NCI-H82 (cell line): ENCODE measurements around the gene PFN1.
A peak's percentile ranks its signal among the peaks of the same experiment; 100 is the strongest.

ENCODE experiments used
- DNase-seq: peaks from one replicate; lab custom pipeline; 2025; lab: John Stamatoyannopoulos, UW

The PFN1 gene

GRCh38 chr17:4948166-4948930 lies at the start of gene PFN1:
Gene PFN1, minus strand, starts transcription at chr17:4948530. Its CDS starts 136 bp downstream, at chr17:4948394.
- peak; percentile 94 for DNase-seq

- peak; percentile 96 for DNase-seq
Observed at GRCh38 chr17:4997302-4998026, 49.1 kb upstream of the PFN1 start, which contains the start of the genes INCA1 and KIF1C. Gene INCA1, minus strand, starts transcription at chr17:4997522. Its CDS starts 3,085 bp downstream, at chr17:4994437. Gene KIF1C, plus strand, starts transcription at chr17:4997950. Its CDS starts 2,297 bp downstream, at chr17:5000247.

DNA sequence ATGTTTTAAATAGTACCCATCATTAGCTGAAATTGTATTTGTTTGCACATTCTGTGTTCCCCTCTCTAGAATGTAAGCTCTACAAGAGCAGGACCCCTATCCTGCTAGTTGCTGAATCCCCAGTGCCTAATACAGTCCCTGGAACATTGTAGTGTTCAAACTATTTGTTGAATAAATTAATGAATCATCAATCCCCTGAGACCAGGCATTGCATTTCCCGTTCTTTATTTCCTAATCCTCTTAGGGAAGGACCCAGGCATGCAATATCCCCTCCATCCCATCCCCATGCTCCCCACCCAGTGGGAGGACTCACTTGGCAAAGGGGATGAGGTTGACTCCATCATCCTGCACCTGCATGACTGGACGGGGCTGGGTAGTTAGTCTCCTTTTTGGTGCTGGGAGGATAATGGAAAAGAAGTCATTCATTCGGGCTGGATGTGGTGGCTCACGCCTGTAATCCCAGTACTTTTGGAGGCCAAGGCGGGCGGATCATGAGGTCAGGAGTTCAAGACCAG lies 45.8 kb upstream of the PFN1 start:
- peak; percentile 49 for DNase-seq

DNA sequence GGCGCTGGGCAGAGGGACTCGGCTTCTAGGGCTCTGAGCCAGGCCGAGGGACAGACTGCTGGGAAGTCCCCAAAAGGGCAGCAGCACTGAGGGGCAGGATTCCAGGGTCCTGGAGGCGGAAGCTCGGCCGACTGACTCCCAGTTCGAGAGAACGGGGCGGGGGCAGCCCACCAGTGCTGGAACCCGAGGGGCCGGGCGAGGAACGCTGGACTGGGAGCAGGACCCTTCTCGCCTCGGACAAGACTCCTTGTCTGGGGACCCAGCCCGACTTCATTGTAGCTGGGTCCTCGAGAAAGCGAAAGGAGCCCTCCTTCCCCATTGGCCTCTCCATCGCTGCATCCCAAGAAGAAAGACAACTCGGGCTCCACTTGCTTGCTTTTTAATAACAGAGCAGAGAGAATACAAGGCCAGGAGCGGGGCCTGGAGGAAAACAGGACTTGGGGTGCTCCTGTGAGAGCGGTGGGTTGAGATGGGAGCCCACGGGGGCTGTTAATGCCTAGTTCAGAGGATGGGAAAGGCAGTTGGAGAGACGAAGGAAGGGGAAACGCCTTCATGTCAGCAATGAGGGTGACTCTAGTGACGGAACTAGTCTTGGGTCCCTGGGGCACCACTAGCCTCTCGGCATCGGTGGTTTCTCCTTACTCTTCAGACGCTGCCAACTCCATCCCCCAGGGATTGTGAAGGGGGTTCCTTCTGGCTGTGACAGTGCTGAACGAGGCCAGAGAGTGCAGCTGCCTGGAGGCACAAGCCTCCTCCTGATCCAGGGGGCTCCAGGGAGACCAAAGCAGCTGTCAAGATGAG lies 39.6 kb upstream of the PFN1 start:
- DNase-seq, result peak; percentile 55

- peak; percentile 96 for DNase-seq
Observed at GRCh38 chr17:4986951-4987766, 38.8 kb upstream of the PFN1 start, which contains the start of gene CAMTA2. Gene CAMTA2, minus strand, starts transcription at chr17:4987675. Its CDS starts 1,453 bp downstream, at chr17:4986222.

DNA sequence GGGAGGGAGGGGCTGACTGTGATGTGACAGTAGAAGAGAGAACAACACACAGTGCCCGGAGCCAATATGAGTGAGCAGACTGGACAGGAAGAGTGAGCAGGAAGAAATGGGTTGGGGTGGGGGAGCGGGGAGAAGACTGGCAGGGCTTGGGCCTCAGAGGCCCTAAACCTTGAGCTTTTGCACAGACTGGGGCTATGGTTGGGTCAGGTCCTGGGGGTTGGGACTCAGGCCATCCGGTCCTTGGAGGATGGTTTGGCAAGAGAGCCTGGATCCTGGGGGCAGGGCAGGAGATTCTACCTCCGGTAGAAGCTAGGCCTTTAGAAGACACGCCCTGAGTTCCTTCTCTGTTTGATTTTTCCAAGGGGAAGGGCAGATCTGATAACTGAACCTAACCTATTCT lies 38.1 kb upstream of the PFN1 start:
- DNase-seq, result no peak

- DNase-seq, result no peak
Observed at GRCh38 chr17:4982305-4982704, 34.0 kb upstream of the PFN1 start.

DNA sequence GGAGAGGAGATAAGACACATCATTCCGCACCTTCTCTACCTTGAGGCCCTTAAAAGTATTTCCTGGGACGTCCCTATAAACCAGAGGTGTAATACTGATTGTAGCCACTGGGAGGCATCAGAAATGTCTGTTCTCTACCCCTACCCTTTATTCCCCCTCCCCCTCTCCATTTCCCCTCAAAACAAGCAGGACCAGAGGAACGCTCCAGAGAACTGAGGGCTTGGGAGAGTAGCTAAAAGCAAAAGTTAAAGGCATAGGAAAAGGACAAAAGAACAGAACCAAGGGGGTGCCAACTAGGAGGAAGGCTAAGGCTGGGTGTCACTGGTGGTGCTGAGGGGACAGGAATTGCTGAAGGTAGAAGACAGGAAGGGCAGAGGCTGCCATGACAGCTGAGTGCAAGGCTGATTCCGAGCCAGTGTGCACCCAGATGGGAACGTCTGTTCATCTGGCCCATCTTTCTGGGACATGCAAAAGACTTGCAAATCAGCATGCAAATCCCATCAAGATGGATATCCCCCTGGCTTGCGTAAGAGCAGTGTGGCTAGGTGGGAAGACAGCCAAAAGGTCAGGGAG lies 32.4 kb upstream of the PFN1 start:
- peak; percentile 89 for DNase-seq

GRCh38 chr17:4978726-4979125 lies 30.4 kb upstream of the PFN1 start:
- DNase-seq, result no peak

- no peak for DNase-seq
Observed at GRCh38 chr17:4974115-4974670, 25.9 kb upstream of the PFN1 start.

GRCh38 chr17:4973256-4974114 lies 25.2 kb upstream of the PFN1 start:
- no peak for DNase-seq

DNA sequence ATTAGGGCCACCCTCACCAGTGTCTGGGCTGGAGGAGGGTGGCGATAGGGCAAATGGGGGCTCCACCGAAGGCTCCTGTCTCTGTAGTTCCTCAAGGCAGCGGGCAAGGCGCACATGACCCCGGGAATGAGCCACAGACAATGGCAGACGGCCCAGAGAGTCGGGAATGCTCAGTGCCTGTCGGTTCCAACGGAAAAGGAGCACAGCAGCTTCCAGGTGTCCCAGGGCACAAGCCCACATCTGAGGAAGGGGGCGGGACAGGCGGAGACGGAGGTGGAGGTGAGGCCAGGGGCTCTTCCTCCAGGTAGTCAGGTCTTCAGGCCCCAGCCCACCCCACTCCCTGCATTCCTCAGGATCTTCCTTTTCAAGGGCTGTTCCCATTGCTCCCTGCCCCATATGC lies 24.4 kb upstream of the PFN1 start:
- no peak for DNase-seq

GRCh38 chr17:4972322-4972721 lies 24.0 kb upstream of the PFN1 start:
- no peak for DNase-seq

- DNase-seq, result no peak
Observed at GRCh38 chr17:4971826-4972225, 23.5 kb upstream of the PFN1 start.

DNA sequence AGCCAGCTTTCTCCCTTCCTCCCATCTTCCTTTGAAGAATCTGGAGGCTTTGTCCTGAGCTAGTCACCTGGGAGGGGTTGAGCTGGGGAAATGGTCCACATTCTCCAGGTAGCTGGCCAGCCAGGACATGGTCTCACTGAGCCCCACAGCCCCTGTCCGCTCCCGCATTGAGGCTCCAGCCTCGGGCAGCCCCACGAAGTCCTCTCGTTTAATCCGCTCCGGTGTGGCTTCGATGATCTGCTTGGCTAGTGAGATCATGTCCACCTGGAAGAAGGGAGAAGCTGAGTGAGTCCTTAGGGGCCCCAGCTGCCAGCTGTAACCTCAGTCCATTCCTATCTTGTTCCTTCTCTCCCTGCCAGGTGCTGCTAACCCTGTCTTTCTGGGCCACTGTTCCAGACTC lies 21.9 kb upstream of the PFN1 start:
- DNase-seq, result no peak

DNA sequence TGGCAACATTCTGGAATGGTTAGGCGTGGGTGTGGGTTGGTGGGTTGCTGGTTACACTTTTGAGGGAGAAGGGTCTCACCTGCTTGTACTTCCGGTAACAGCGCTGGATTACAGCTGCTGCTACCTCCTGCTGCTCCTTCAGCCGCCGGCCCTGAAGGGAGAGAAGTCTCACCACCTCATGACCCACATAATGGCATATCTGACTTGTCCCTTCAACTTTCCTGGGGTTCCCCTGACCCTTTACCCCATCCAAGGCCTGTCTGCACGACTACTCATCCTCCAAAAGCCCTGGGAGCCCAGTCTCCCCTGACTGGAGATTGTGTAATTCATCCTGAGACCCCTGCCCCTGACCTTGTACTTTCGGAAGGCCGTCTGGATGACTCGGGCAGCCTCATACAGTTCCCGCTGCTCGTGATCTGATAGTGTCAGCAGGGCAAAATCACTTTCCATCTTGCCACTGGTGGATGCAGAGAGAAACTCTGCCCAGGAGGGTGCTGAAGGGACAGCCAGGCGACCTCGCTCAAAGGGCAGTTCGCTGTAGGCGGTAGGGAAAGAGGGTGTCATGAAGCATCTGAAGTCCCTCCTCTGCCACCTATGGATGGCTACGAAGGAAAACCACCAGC lies 21.3 kb upstream of the PFN1 start:
- DNase-seq, result no peak

DNA sequence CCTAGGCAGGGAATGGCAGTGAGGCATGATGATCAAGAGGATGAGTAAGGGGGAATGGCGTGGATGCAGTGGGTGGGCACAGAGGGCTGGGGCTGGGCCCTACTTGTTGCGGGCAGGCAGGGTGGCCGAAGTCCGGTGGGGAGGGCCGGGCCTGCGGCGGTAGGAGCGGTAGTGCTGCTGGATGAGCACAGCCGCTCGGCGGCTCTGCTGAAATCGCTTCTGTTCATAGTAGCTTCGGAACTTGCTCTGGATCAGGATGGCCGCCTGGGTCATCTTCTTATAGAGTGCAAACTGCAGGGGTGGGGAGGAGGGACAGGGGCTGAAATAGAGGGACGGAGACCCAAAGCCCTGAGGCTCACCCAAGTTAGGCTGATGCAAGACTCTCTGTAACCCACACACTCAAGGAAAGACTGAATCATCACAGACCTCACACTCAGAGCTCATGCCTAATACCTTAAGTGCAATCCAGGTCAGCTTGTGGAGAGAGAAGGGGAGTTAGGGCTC lies 20.8 kb upstream of the PFN1 start:
- DNase-seq, result peak; percentile 40

DNA sequence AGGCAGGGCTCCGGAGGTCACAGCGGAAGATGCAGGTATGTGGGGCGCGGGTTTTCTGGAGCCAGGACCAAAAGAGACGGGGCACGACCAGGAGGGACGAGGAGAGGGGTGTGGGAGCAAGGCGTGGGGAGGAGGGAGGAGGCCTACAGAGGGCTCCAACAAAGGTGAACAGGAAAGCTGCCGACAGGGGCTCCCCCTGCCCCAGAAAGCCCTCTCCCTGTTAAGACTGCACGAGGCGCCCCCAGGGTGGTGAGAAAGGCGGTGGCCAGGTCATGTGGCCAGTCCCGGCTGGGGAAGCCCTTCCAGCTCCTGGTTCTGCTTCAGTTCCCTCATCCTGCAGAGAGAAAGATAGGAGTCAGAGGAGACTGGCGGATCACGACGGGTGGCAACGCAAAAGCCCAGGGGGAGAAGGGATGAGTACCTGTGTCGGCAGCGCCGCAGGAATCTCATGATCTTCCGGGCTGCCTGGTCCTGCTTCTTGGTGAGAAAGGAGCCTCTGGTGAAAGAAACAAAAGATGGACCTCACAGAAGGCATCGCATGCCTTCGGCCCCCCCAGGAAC lies 20.2 kb upstream of the PFN1 start:
- DNase-seq, result peak; percentile 49
